GM20000 (cell line): ENCODE data around the gene NOL4L.
A peak's percentile ranks its signal among the peaks of the same experiment; 100 is the strongest.
"Not testable (repeated sequence)": the region's sequence is repeated elsewhere in the genome, so short reads cannot be mapped to it uniquely, and the experiment has no call there.

Source experiments
- DNase-seq: peaks from one replicate; pipeline ENCODE4 v3.0.0; 2012; ENCODE audit warnings: low spot score
- CTCF ChIP-seq: IDR thresholded peaks from 2 replicates; pipeline ENCODE4 v1.5.1; 2012; ENCODE audit warnings: mild to moderate bottlenecking, control low read depth; ENCODE audit errors: extremely low read depth, missing control alignments

The NOL4L gene

GRCh38 chr20:32582659-32583580 lies 2.2 kb downstream of the NOL4L start:
- TF ChIP-seq CTCF = no peak
- peak; percentile 77 for DNase-seq

GRCh38 chr20:32581839-32582658 lies 3.1 kb downstream of the NOL4L start:
- no peak for DNase-seq

GRCh38 chr20:32580970-32581838 lies 3.9 kb downstream of the NOL4L start:
- no peak for TF ChIP-seq CTCF
- no peak for DNase-seq

More at GRCh38 chr20:32581839-32582658, 3.1 kb downstream of the NOL4L start:
- TF ChIP-seq CTCF = no peak

GRCh38 chr20:32580219-32580969 lies 4.7 kb downstream of the NOL4L start:
- DNase-seq = no peak
- TF ChIP-seq CTCF = no peak

GRCh38 chr20:32578840-32579390 lies 6.2 kb downstream of the NOL4L start:
- TF ChIP-seq CTCF = no peak
- no peak for DNase-seq

- DNase-seq = not testable (repeated sequence)
Observed at GRCh38 chr20:32578062-32578461, 7.1 kb downstream of the NOL4L start.
